Measurements from ENCODE around the gene IQSEC1. TPM values are rescaled to one million over a fixed set of nuclear protein-coding genes. Genes with fewer than 3 reads are reported as not detected.

IQSEC1 gene
- total and polyA plus RNA-seq, 2 of the 8 experiments (the other 6 are each of a cell fraction or from before 2014, with no cell fraction given), result 6.8 to 28.8 TPM

- TF ChIP-seq CHD7 (IDR thresholded peaks at IDR 0.05; ENCODE audit: insufficient replicate concordance, low read length) (no peak), SIX5 (IDR thresholded peaks at IDR 0.05; ENCODE audit: low read depth, low read length) (no peak), RBBP5 (IDR thresholded peaks at IDR 0.05; ENCODE audit: borderline replicate concordance, low read depth, low read length) (no peak), USF2 (IDR thresholded peaks at IDR 0.05; ENCODE audit: low read length) (no peak), JUN (IDR thresholded peaks at IDR 0.05; ENCODE audit: low read depth, low read length) (no peak), E2F6 (IDR thresholded peaks at IDR 0.05) (no peak), ATF3 (IDR thresholded peaks at IDR 0.05; ENCODE audit: insufficient read depth, low read depth, low read length) (no peak), ZNF274 (IDR thresholded peaks at IDR 0.05; ENCODE audit: borderline replicate concordance, extremely low read depth, low read length) (no peak)
These were observed 38.1 kb upstream of the IQSEC1 start (continued) for GRCh38 chr3:13111173-13111872.
